Measurements from ENCODE around the gene TMEM132D. TPM values are rescaled to one million over a fixed set of nuclear protein-coding genes. Genes with fewer than 3 reads are reported as not detected.

TMEM132D gene
- total and polyA plus RNA-seq, 2 of the 4 experiments (the other 2 are of a cell fraction), result not detected

- Histone ChIP-seq H3K9ac (ENCODE audit: low read depth, low read length) (no peak overlapping the region), H3K27me3 (ENCODE audit: control insufficient read depth, insufficient read depth, low read length) (no peaks in the 10 kb centered on the region), H3K18ac (ENCODE audit: low read depth, low read length) (no peak overlapping the region), H3K4ac (ENCODE audit: low read depth, low read length) (no peak overlapping the region), H2AFZ (replicated peaks; ENCODE audit: low read length, poor library complexity) (no peak overlapping the region), H4K20me1 (ENCODE audit: insufficient read depth, low read length) (no peaks in the 10 kb centered on the region), H3K56ac (ENCODE audit: extremely low read depth, insufficient read depth, low read length) (no peak overlapping the region), H4K91ac (ENCODE audit: insufficient read depth, low read depth, low read length) (no peak overlapping the region), H3K9me1 (ENCODE audit: insufficient read depth, low read length) (no peaks in the 10 kb centered on the region), H3K23ac (ENCODE audit: low read depth, low read length) (no peak overlapping the region), H3K27ac (ENCODE audit: insufficient read depth, low read length) (no peak overlapping the region), H2AK5ac (ENCODE audit: low read depth, low read length) (no peak overlapping the region), H3K4me1 (ENCODE audit: control insufficient read depth, insufficient read depth, low read length) (no peaks in the 10 kb centered on the region), H2BK15ac (ENCODE audit: low read depth, low read length) (no peak overlapping the region), H4K5ac (ENCODE audit: low read depth, low read length) (no peak overlapping the region), H2BK20ac (ENCODE audit: low read depth, low read length) (no peak overlapping the region), H2BK5ac (ENCODE audit: low read depth, low read length, poor library complexity, severe bottlenecking) (no peak overlapping the region), H4K8ac (ENCODE audit: low read depth in 2 of 2, low read length in 2 of 2) (no peak overlapping the region), H3K14ac (replicated peaks; ENCODE audit: low read depth, low read length) (no peak overlapping the region), H3K4me2 (ENCODE audit: low read depth, low read length) (no peak overlapping the region), H2BK120ac (ENCODE audit: low read depth, low read length) (no peak overlapping the region), H3K36me3 (ENCODE audit: control insufficient read depth, insufficient read depth, low read length) (no peaks in the 10 kb centered on the region), H3K4me3 (ENCODE audit: insufficient read depth, low read depth, low read length) (no peak overlapping the region), H3K79me1 (ENCODE audit: low read depth in 1 of 2, low read length in 2 of 2) (no peaks in the 10 kb centered on the region), H2AK9ac (replicated peaks; ENCODE audit: low read depth, low read length, poor library complexity) (no peak overlapping the region), H3K9me3 (ENCODE audit: control insufficient read depth, insufficient read depth, low read length) (peaks cover 12% of the 10 kb centered on the region; the same call in 1 of the 2 replicates)
- dilution Hi-C loops (cut with HindIII; ENCODE audit: low sequenced_read_pairs, unreplicated experiment), result no loop called here
- TF ChIP-seq, protein P1, sequence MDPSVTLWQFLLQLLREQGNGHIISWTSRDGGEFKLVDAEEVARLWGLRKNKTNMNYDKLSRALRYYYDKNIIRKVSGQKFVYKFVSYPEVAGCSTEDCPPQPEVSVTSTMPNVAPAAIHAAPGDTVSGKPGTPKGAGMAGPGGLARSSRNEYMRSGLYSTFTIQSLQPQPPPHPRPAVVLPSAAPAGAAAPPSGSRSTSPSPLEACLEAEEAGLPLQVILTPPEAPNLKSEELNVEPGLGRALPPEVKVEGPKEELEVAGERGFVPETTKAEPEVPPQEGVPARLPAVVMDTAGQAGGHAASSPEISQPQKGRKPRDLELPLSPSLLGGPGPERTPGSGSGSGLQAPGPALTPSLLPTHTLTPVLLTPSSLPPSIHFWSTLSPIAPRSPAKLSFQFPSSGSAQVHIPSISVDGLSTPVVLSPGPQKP (IDR thresholded peaks at IDR 0.05; ENCODE audit: borderline replicate concordance, low read depth, low read length), result no peak
- TF ChIP-seq BHLHE40 (IDR thresholded peaks at IDR 0.05; ENCODE audit: low read depth, low read length) (no peak), RFX5 (IDR thresholded peaks at IDR 0.05; ENCODE audit: low read depth, low read length) (no peak), MXI1 (IDR thresholded peaks at IDR 0.05; ENCODE audit: borderline replicate concordance, low read depth, low read length) (no peak), MAZ (IDR thresholded peaks at IDR 0.05; ENCODE audit: borderline replicate concordance, low read depth, low read length) (no peak)
- CTCF ChIA-PET, result no interaction called here
- intact Hi-C loops (cut with micrococcal nuclease), result no loop called here
- in situ Hi-C loops (cut with MboI; ENCODE audit: low sequenced_read_pairs), result no loop called here
- no peak for DNase-seq
- BruUV-seq (replicated peaks), result no TSS peak
- no peak for ATAC-seq (ENCODE audit: low read depth)
- POLR2A ChIA-PET (ENCODE audit: unreplicated experiment), result no interaction called here
Observed at GRCh38 chr12:129687731-129688130, 216.1 kb downstream of the TMEM132D start.
